ENCODE measurements around the gene HYAL1.
A peak's percentile ranks its signal among the peaks of the same experiment; 100 is the strongest.

The HYAL1 gene

GRCh38 chr3:50271314-50271936 is 31.9 kb downstream of the HYAL1 start:
- TF ChIP-seq BACH2 (CRISPR knock-in tag; IDR thresholded peaks at IDR 0.05; ENCODE audit: borderline replicate concordance) (no peak), TSHZ2 (CRISPR knock-in tag; IDR thresholded peaks at IDR 0.05) (no peak), CREB5 (CRISPR knock-in tag; IDR thresholded peaks at IDR 0.05; ENCODE audit: low read depth) (no peak), ZNF8 (CRISPR knock-in tag; IDR thresholded peaks at IDR 0.05) (no peak), ISL1 (CRISPR knock-in tag; IDR thresholded peaks at IDR 0.05) (no peak), OSR1 (CRISPR knock-in tag; IDR thresholded peaks at IDR 0.05) (no peak), POU6F1 (CRISPR knock-in tag; IDR thresholded peaks at IDR 0.05; ENCODE audit: borderline replicate concordance, low read depth) (no peak), ESRRG (CRISPR knock-in tag; IDR thresholded peaks at IDR 0.05) (no peak), CSRNP3 (CRISPR knock-in tag; IDR thresholded peaks at IDR 0.05) (no peak), PPARA (CRISPR knock-in tag; IDR thresholded peaks at IDR 0.05; ENCODE audit: borderline replicate concordance) (no peak), GLIS3 (CRISPR knock-in tag; IDR thresholded peaks at IDR 0.05) (no peak), PATZ1 (CRISPR knock-in tag; IDR thresholded peaks at IDR 0.05; ENCODE audit: borderline replicate concordance) (no peak), SNAI2 (CRISPR knock-in tag; IDR thresholded peaks at IDR 0.05) (no peak), ZNF565 (CRISPR knock-in tag; conservative IDR thresholded peaks at IDR 0.05; ENCODE audit: low read depth) (no peak)
- ATAC-seq: no peak

GRCh38 chr3:50270422-50271224 is 32.8 kb downstream of the HYAL1 start:
- TF ChIP-seq ARNTL (CRISPR knock-in tag; IDR thresholded peaks at IDR 0.05; ENCODE audit: borderline replicate concordance, low read depth) (no peak), ZNF565 (CRISPR knock-in tag; conservative IDR thresholded peaks at IDR 0.05; ENCODE audit: low read depth) (no peak)
- ATAC-seq: no peak

GRCh38 chr3:50269977-50270413 is 33.4 kb downstream of the HYAL1 start:
- peak; percentile 14; the same call in 2 of the 3 replicates for ATAC-seq
- TF ChIP-seq TSHZ2 (CRISPR knock-in tag; IDR thresholded peaks at IDR 0.05) (no peak), RARB (CRISPR knock-in tag; IDR thresholded peaks at IDR 0.05) (no peak), ESRRG (CRISPR knock-in tag; IDR thresholded peaks at IDR 0.05) (no peak), TCF4 (CRISPR knock-in tag; IDR thresholded peaks at IDR 0.05; ENCODE audit: borderline replicate concordance) (no peak), CREB5 (CRISPR knock-in tag; IDR thresholded peaks at IDR 0.05; ENCODE audit: low read depth) (no peak), PATZ1 (CRISPR knock-in tag; IDR thresholded peaks at IDR 0.05; ENCODE audit: borderline replicate concordance) (no peak), GLIS3 (CRISPR knock-in tag; IDR thresholded peaks at IDR 0.05) (no peak), ZFP30 (CRISPR knock-in tag; IDR thresholded peaks at IDR 0.05) (no peak), ZNF70 (CRISPR knock-in tag; IDR thresholded peaks at IDR 0.05) (no peak), OSR1 (CRISPR knock-in tag; IDR thresholded peaks at IDR 0.05) (no peak)
